Activated T-cell treated with anti-CD3 and anti-CD28 coated beads for 24 hours (primary cell): ENCODE data around the gene QPRT.
"Not testable (repeated sequence)": the region's sequence is repeated elsewhere in the genome, so short reads cannot be mapped to it uniquely, and the experiment has no call there.

Source experiments
- DNase-seq: peaks from one replicate; pipeline ENCODE4 v3.0.0-alpha.2; 2020; ENCODE audit warnings: low read depth

Gene QPRT

GRCh38 chr16:29694384-29695195 lies 15.6 kb downstream of the QPRT start:
- DNase-seq: no peak

GRCh38 chr16:29695675-29696074 lies 16.7 kb downstream of the QPRT start:
- DNase-seq: not testable (repeated sequence)

- DNase-seq: no peak
These were observed 17.9 kb downstream of the QPRT start for GRCh38 chr16:29696881-29697331.

GRCh38 chr16:29697391-29697790 lies 18.4 kb downstream of the QPRT start:
- DNase-seq: no peak

- DNase-seq: no peak
These were observed 19.1 kb downstream of the QPRT start for GRCh38 chr16:29698042-29698441.

GRCh38 chr16:29698484-29699323 lies 19.7 kb downstream of the QPRT start:
- DNase-seq: no peak

GRCh38 chr16:29699324-29700219 lies 20.6 kb downstream of the QPRT start:
- no peak for DNase-seq

- peak; percentile 62 for DNase-seq
These were observed 21.4 kb downstream of the QPRT start for GRCh38 chr16:29700253-29700987.

- no peak for DNase-seq
These were observed 22.2 kb downstream of the QPRT start for GRCh38 chr16:29701214-29701555.

GRCh38 chr16:29702269-29702668 lies 23.3 kb downstream of the QPRT start:
- peak; percentile 1 for DNase-seq

- no peak for DNase-seq
These were observed 26.1 kb downstream of the QPRT start for GRCh38 chr16:29705030-29705429.

GRCh38 chr16:29707160-29707559 lies 28.2 kb downstream of the QPRT start:
- not testable (repeated sequence) for DNase-seq

- no peak for DNase-seq
These were observed 30.1 kb downstream of the QPRT start for GRCh38 chr16:29708917-29709600.

GRCh38 chr16:29709657-29710056 lies 30.7 kb downstream of the QPRT start:
- not testable (repeated sequence) for DNase-seq

GRCh38 chr16:29710227-29711219 lies 31.5 kb downstream of the QPRT start:
- DNase-seq: peak; percentile 41

- DNase-seq: no peak
These were observed 33.8 kb downstream of the QPRT start for GRCh38 chr16:29712809-29713208.

GRCh38 chr16:29714396-29714795 lies 35.4 kb downstream of the QPRT start:
- DNase-seq: no peak

- DNase-seq: no peak
These were observed 36.0 kb downstream of the QPRT start for GRCh38 chr16:29714972-29715371.

- DNase-seq: no peak
These were observed 38.1 kb downstream of the QPRT start for GRCh38 chr16:29717113-29717512.

- DNase-seq: no peak
These were observed 40.1 kb downstream of the QPRT start for GRCh38 chr16:29719063-29719462.
